Measurements from ENCODE around the gene DUOXA2.

DUOXA2 gene

GRCh38 chr15:45083223-45083622 lies 30.9 kb upstream of the DUOXA2 start:
- Histone ChIP-seq H3K27me3 (replicated peaks) (no peaks in the 10 kb centered on the region), H3K27ac (no peak overlapping the region), H3K36me3 (replicated peaks) (no peaks in the 10 kb centered on the region), H3K4me3 (ENCODE audit: low read depth, low read length) (no peak overlapping the region)
- DNase-seq: no peak
- in situ Hi-C loops (cut with HindIII; ENCODE audit: low pct_ligation_motif_present, low sequenced_read_pairs): no loop called here
- TF ChIP-seq CTCF (IDR thresholded peaks at IDR 0.05; ENCODE audit: low read depth, low read length, missing control alignments): no peak

- H3K36me3 ChIP-seq (replicated peaks): no peaks in the 10 kb centered on the region
- no peak for TF ChIP-seq CTCF (IDR thresholded peaks at IDR 0.05; ENCODE audit: low read depth, low read length, missing control alignments)
- in situ Hi-C loops (cut with HindIII; ENCODE audit: low pct_ligation_motif_present, low sequenced_read_pairs): no loop called here
Measured at GRCh38 chr15:45084163-45084562, 30.0 kb upstream of the DUOXA2 start.

GRCh38 chr15:45087513-45087912 lies 26.6 kb upstream of the DUOXA2 start:
- DNase-seq: no peak
- Histone ChIP-seq H3K36me3 (replicated peaks) (no peaks in the 10 kb centered on the region), H3K27me3 (replicated peaks) (peaks cover 3% of the 10 kb centered on the region), H3K4me3 (ENCODE audit: low read depth, low read length) (no peak overlapping the region), H3K27ac (no peak overlapping the region)
- in situ Hi-C loops (cut with HindIII; ENCODE audit: low pct_ligation_motif_present, low sequenced_read_pairs): no loop called here
- no peak for TF ChIP-seq CTCF (IDR thresholded peaks at IDR 0.05; ENCODE audit: low read depth, low read length, missing control alignments)

More at GRCh38 chr15:45084163-45084562, 30.0 kb upstream of the DUOXA2 start:
- H3K27ac ChIP-seq: no peak overlapping the region
- no peak for DNase-seq
- H3K27me3 ChIP-seq (replicated peaks): no peaks in the 10 kb centered on the region
- no peak overlapping the region for H3K4me3 ChIP-seq (ENCODE audit: low read depth, low read length)

- Histone ChIP-seq H3K4me3 (ENCODE audit: low read depth, low read length) (no peak overlapping the region), H3K27ac (no peak overlapping the region), H3K27me3 (replicated peaks) (peaks cover 3% of the 10 kb centered on the region), H3K36me3 (replicated peaks) (no peaks in the 10 kb centered on the region)
- in situ Hi-C loops (cut with HindIII; ENCODE audit: low pct_ligation_motif_present, low sequenced_read_pairs): no loop called here
- no peak for TF ChIP-seq CTCF (IDR thresholded peaks at IDR 0.05; ENCODE audit: low read depth, low read length, missing control alignments)
- DNase-seq: no peak
Measured at GRCh38 chr15:45088801-45089711, 25.1 kb upstream of the DUOXA2 start.

GRCh38 chr15:45089712-45090373 lies 24.3 kb upstream of the DUOXA2 start:
- TF ChIP-seq CTCF (IDR thresholded peaks at IDR 0.05; ENCODE audit: low read depth, low read length, missing control alignments): no peak
- no peaks in the 10 kb centered on the region for H3K36me3 ChIP-seq (replicated peaks)
- DNase-seq: no peak
- H3K27me3 ChIP-seq (replicated peaks): peaks cover 3% of the 10 kb centered on the region
- H3K4me3 ChIP-seq (ENCODE audit: low read depth, low read length): no peak overlapping the region
- in situ Hi-C loops (cut with HindIII; ENCODE audit: low pct_ligation_motif_present, low sequenced_read_pairs): no loop called here
- no peak overlapping the region for H3K27ac ChIP-seq

All from brain microvascular endothelial cell (primary cell).